Neural cell (in vitro differentiated cells): ENCODE results near the gene AFG1L.

ENCODE experiments used
- CTCF ChIP-seq: fragments of 450-650 bp; IDR thresholded peaks from 2 replicates; pipeline ENCODE4 v1.5.1; 2014; ENCODE audit warnings: antibody characterized with exemption, mild to moderate bottlenecking, moderate library complexity; ENCODE audit not compliant: poor library complexity, severe bottlenecking
- EP300 ChIP-seq: fragments of 450-650 bp; conservative IDR thresholded peaks from 2 replicates; pipeline ENCODE4 v1.6.1; 2014; ENCODE audit warnings: antibody characterized with exemption, mild to moderate bottlenecking, moderate library complexity; ENCODE audit not compliant: poor library complexity, severe bottlenecking
- EZH2 ChIP-seq: fragments of 200-600, 300-800 bp; shearing (Covaris generic), sonication (generic); IDR thresholded peaks from 2 replicates; pipeline ENCODE4 v1.6.1; 2014; ENCODE audit warnings: antibody characterized with exemption, low read length, borderline replicate concordance, mild to moderate bottlenecking; ENCODE audit not compliant: insufficient read depth, poor library complexity, severe bottlenecking
- MXI1 ChIP-seq: fragments of 450-650 bp; conservative IDR thresholded peaks from 2 replicates; pipeline ENCODE4 v1.6.1; 2014; ENCODE audit warnings: antibody characterized with exemption, mild to moderate bottlenecking; ENCODE audit not compliant: poor library complexity, severe bottlenecking
- RAD21 ChIP-seq: fragments of 450-650 bp; conservative IDR thresholded peaks from 2 replicates; pipeline ENCODE4 v1.6.1; 2014; ENCODE audit warnings: antibody characterized with exemption, mild to moderate bottlenecking, moderate library complexity
- REST ChIP-seq: IDR thresholded peaks from 2 replicates; pipeline ENCODE4 v1.6.1; 2012; ENCODE audit warnings: borderline replicate concordance
- TAF1 ChIP-seq: IDR thresholded peaks from 2 replicates; pipeline ENCODE4 v1.6.1; 2012; ENCODE audit warnings: low read depth

- TF ChIP-seq CTCF = no peak
- no peak for TF ChIP-seq RAD21
- TF ChIP-seq REST = no peak
- no peak for TF ChIP-seq EZH2
- TF ChIP-seq TAF1 = no peak
- no peak for TF ChIP-seq MXI1
- no peak for TF ChIP-seq EP300
Measured at GRCh38 chr6:108293527-108294296, 1.1 kb upstream of the AFG1L start.
